ENCODE results near the gene RNF111. TPM values are rescaled to one million over a fixed set of nuclear protein-coding genes. Genes with fewer than 3 reads are reported as not detected.

The RNF111 gene
- total and polyA plus RNA-seq, 10 of the 15 experiments (the other 5 are each of a cell fraction or from before 2014, with no cell fraction given), result 8.6 to 34.7 (median 15.7) TPM

DNA sequence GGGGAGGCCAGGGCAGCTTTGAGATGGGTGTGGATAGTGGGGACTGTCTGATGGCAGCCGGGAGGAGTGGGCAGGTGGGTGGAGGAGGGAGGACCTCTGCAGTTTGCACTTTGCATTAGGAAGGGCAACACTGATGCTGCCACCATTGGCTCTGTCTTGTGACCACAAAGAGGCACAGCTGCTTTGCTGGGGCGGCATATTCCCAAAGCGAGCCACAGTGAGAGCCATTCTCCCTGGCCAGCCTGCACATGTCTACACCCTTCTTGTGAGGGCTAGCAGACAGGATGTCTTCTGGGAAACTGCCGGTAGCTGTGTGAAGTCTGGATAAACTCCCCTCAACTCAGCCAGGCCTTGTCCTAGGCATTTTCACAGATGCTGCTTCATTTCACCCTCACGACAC lies 155.8 kb downstream of the RNF111 start (continued):
- TF ChIP-seq MYC (IDR thresholded peaks at IDR 0.05; ENCODE audit: insufficient read depth, insufficient read length, insufficient replicate concordance, low read length, severe bottlenecking) (no peak), PBX3 (IDR thresholded peaks at IDR 0.05; ENCODE audit: insufficient replicate concordance, low read depth, low read length) (no peak), ATF2 (IDR thresholded peaks at IDR 0.05; ENCODE audit: low read length) (no peak), REST (IDR thresholded peaks at IDR 0.05; ENCODE audit: low read depth, low read length) (no peak), ZZZ3 (IDR thresholded peaks at IDR 0.05; ENCODE audit: control insufficient read depth, insufficient read length, low read depth) (no peak), FOS (IDR thresholded peaks at IDR 0.05; ENCODE audit: borderline replicate concordance, extremely low read depth, insufficient read length) (no peak), IRF3 (IDR thresholded peaks at IDR 0.05) (no peak), RUNX3 (IDR thresholded peaks at IDR 0.05; ENCODE audit: low read length) (no peak), KLF5 (IDR thresholded peaks at IDR 0.05; ENCODE audit: partially characterized antibody) (no peak), ATF3 (IDR thresholded peaks at IDR 0.05; ENCODE audit: borderline replicate concordance, extremely low read depth, low read depth, low read length) (no peak)

All from GM12878 (cell line).